ENCODE results near the gene IGSF23. TPM values are rescaled to one million over a fixed set of nuclear protein-coding genes. Genes with fewer than 3 reads are reported as not detected.
A peak's percentile ranks its signal among the peaks of the same experiment; 100 is the strongest.
"Not testable (repeated sequence)": the region's sequence is repeated elsewhere in the genome, so short reads cannot be mapped to it uniquely, and the experiment has no call there.

The IGSF23 gene
- total RNA-seq, 1 donor from 2014 or later: not detected

DNA sequence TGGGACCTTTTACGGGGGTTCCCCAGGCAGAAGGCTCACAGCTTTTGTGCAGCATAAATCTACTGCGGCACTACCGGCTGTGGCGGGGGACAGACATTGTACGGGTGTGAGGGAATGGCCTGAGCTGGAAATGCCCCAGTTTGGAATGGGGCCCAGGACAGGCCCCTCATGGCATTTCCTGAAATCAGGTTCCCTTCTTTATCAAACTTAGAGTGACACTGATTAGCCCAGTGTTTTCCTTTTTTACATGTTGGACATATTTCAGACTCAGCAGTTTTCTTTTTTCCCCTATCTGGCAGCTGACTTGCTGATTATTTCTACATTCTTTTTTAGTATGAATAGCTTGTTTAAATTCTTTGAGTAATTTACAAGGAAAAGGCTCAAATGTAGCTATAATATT is 20.7 kb downstream of the IGSF23 start:
- DNase-seq; intact Hi-C loops (cut with micrococcal nuclease); ATAC-seq: not testable (repeated sequence)

DNA sequence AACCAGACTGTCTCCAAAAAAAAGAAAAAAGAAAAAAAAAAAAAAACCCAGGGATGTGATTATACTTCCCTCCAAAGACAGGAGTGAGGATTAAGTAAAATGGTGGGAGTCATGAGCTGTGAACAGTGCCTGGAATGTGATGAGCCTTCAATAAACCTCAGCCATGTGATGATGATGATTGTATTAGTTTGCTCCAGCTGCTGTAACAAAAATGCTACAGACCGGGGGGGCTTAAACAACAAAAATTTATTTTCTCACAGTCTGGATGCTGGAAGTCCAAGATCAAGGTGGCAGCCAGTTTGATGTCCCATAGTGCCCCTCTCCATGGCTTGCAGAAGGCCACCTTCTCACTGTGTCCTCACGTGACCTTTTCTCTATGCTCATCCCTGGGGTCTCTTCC is 21.4 kb downstream of the IGSF23 start:
- DNase-seq (no peak), ATAC-seq (no peak)
- intact Hi-C loops (cut with micrococcal nuclease): no loop called here

DNA sequence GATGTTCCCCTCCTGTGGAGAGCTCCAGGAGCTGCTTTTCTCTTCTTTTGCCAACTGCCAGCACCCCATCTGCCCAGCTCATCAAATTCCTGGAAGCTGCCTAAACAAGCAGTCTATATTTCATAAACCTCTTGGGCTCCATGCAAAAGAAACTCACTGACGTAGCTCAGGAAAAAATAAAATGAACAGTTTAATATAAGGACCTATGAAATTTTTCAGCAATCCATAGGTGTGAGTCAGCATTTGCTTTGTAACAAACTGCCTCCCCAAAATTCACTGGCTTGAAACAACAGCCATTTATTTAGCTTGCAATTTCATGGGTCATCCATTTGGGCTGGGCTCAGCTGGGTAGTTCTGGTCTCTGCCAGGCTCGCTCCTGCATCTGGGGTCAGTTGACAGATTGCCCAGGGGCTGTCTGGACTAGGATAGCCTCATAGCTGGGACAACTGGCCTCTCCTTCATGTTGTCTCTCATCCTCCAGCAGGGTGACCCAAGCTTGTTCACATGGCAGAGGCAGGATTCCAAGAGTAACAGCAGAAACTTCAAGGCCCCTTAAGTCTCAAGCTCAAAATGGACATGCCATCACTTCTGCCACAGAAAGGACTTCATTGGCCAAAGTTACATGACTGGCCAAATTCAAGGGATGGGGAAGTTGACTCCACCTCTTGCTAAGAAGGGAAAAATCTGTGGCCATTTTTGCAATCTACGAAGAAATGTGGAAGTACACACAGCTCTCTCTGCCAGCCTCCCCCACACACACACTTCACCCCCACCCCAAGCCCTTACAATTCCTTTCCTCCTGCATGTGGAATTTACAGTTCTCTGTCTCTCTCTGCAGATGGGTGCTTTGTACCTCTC is 22.4 kb downstream of the IGSF23 start:
- DNase-seq (no peak), ATAC-seq (peak; percentile 59)
- intact Hi-C loops (cut with micrococcal nuclease): no loop called here

DNA sequence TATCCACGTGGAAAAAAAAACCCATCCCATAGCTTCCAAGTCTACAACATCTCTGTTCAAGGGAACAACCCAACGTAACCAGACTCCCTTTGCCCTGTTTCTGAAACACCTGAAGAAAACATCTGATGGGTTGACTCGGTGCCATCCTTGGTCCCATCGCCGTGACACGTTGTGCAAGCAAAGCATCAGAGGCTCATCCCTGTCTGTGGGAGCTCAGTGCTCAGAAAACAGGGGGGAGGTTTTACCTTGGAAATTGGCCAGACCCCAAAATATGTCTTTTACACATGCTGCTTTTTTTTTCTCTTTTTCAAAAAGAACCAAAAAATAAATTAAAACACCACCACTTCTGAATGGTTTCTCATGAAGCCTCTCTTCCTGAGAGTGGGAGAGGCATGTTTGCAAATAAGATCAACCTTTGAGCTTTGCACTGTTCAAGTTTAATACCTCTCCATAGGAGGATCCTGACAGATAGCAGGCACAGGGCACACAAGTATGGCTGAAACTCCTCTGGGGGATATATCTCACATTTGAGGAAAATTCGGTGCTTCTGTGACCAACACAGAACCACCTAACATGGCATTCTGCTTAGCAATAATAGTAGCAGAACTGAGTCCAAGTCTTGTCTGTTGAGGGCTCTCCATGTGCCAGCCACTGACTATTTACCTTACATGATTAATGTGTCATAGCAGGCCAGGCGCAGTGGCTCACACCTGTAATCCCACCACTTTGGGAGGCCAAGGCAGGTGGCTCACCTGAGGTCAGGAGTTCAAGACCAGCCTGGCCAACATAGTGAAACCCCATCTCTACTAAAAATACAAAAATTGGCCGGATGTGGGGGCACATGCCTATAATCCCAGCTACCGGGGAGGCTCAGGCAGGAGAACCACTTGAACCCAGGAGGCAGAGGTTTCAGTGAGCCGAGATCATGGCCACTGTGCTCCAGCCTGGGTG is 23.4 kb downstream of the IGSF23 start:
- intact Hi-C loops (cut with micrococcal nuclease): no loop called here
- no peak for ATAC-seq

DNA sequence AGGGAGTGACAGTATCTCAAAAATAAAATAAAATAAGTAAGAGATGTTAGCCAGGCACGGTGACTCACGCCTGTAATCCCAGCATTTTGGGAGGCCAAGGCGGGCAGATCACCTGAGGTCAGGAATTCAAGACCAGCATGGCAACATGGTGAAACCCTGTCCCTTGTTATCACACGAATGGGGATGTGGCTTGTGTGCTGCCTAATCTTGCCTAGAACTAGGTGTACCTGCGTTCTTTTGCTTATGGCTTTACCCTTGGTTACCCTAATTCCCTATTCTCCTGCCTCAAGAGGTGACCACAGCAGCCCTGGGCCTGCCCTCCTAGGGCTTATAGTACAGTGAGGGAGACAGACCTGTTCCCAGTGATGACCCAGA is 24.0 kb downstream of the IGSF23 start:
- intact Hi-C loops (cut with micrococcal nuclease): no loop called here
- ATAC-seq (no peak), DNase-seq (no peak)

More for the DNA sequence above, 23.4 kb downstream of the IGSF23 start:
- DNase-seq: no peak

DNA sequence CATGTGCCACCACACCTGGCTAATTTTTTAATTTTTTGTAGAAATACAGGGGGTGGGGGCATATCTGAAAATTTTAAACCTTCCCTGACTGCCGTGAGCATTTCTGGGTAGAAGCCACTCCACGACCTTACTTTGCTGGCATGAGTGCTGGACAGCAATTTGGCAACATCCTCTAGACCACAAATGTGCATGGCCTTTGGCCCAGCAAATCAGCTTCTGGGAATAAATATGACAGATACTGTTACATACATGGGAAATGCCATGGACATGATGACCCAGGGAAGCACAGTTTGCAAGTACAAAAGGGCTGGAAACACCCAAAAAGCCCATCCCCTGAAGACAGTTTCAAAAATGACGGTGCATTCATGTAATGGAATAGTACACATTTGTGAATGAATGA is 27.2 kb downstream of the IGSF23 start:
- no peak for DNase-seq
- ATAC-seq: peak; percentile 16
- intact Hi-C loops (cut with micrococcal nuclease): no loop called here

DNA sequence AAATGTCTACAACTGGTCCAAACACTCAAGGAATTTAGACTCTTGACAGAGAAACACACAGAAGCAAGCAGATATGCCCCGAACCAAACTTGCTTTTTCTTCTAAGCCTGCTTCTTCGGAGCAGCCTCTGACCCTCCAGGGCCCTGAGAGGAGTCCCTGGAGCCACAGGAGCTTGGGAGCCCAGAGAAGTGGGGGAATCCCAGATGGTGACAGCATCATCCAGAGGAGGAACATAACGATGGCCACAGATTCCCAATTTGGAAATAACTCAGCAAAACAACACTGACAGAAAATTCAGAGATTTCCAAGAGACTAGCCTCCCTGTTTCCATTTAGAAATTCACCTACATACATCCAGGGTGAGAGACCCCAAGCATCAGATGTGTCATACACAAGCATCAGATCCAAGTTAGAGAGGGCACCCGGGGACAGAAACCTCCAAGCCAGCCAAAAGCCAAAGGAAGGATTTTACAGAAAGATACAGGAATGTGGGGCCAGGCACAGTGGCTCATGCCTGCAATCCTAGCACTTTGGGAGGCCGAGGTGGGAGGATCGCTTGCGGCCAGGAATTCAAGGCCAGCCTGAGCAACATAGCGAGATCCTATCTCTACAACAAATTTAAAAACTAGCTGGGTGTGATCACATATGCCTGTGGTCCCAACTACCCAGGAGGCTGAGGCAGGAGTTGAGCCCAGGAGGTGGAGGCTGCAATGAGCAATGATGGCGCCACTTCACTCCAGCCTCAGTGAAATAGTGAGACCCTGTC is 28.3 kb downstream of the IGSF23 start:
- DNase-seq (no peak), ATAC-seq (no peak)
- intact Hi-C loops (cut with micrococcal nuclease): no loop called here

DNA sequence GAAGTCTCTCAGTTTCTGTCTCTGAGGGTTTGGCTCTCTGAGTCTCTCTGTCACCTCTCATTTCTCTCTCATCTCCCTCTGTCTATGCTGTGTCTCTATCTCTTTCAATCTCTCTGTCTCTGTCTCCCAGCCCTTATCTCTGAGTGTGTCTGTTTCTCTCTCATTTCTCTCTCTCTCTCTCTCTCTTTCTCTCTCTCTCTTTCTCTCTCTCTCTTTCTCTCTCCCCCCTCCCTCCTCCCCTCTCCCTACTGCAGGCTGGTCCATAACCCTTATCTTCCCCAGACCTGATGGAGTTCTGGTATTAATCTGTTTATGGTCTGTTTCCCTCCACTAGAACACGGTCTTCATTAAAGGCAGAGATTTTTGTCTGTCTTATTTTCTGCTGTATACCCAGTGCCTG is 29.0 kb downstream of the IGSF23 start:
- intact Hi-C loops (cut with micrococcal nuclease): no loop called here
- DNase-seq: no peak
- no peak for ATAC-seq

DNA sequence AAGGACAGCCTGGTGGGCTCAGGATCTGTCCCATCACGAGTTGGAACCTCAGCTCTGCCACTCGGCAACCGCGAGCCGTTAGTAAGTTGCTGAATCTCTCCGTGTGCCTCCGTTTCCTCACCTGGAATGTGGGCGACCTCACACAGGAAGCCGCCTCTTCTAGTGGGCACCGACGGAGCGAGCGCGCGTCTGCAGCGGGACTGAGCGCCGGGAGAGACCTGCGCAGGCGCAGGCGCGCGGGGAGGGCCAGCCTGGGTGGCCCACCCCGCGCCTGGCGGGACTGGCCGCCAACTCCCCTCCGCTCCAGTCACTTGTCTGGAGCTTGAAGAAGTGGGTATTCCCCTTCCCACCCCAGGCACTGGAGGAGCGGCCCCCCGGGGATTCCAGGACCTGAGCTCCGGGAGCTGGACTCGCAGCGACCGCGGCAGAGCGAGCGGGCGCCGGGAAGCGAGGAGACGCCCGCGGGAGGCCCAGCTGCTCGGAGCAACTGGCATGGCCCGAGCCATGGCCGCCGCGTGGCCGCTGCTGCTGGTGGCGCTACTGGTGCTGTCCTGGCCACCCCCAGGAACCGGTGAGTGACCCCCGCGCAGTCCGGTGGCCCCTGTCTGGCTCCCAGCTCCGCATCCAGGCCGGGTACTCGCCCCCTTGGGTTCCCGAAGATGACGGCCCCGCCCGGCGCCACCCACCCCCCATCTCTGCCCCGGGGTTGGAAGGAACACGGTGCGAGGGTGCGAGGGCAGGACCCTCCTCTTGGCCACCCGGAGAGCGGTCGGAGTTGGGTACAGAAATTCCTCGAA is 30.4 kb downstream of the IGSF23 start, which contains the start of gene PVR:
PVR (plus strand) TSS at position 306 of the 797 bp plus-strand sequence; CDS start at position 493, 187 bp downstream.
- DNase-seq (peak; percentile 88), ATAC-seq (peak; percentile 94)
- intact Hi-C loops (cut with micrococcal nuclease): no loop called here

DNA sequence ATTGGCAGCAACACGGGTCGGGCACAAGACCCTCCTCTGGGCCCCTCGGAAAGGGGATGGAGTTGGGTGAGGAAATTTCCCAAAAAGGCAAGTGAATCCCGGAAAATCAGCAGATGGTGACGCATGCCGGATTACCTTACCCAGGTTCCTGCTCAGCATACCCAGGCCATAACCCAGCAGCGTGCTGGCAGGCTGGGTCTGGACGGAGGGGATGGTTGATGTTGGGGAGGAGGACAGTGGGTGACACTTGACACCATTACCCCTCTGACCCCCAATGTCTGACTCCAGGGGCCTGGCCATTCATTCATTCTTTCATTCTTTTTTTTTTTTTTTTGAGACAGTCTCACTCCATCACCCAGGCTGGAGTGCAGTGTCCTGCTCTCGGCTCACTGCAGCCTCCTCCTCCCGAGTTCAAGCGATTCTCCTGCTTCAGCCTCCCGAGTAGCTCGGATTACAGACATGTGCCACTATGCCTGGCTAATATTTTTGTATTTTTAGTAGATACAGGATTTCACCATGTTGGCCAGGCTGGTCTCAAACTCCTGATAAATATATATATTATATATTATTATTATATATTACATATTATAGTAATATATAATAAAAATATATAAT is 31.1 kb downstream of the IGSF23 start:
- ATAC-seq (peak; percentile 18), DNase-seq (no peak)
- intact Hi-C loops (cut with micrococcal nuclease): no loop called here

DNA sequence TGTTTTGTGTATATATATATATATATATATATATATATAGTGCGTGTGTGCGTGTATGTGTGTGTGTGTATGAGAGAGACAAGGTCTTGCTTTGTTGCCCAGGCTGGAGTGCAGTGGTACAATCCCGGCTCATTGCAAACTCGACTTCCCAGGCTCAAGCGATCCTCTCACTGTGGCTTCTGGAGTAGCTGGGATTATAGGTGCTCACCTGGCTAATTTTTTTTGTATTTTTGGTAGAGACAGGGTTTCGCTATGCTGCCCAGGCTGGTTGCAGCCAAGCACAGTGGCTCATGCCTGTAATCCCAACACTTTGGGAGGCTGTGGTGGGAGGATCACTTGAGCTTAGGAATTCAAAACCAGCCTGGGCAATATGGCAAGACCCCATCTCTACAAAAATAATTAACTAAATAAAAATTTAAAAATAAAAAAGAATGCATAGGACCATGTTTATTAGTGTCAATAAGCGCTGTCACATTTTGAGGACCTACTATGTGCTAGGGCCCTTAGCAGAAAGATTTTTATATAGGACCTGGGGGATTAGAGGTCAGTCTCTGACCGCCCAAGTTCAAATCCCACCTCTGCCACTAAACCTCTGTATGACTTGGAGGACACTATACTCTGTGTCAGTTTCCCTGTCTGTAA is 32.2 kb downstream of the IGSF23 start:
- intact Hi-C loops (cut with micrococcal nuclease): no loop called here
- no peak for ATAC-seq
- DNase-seq: no peak

DNA sequence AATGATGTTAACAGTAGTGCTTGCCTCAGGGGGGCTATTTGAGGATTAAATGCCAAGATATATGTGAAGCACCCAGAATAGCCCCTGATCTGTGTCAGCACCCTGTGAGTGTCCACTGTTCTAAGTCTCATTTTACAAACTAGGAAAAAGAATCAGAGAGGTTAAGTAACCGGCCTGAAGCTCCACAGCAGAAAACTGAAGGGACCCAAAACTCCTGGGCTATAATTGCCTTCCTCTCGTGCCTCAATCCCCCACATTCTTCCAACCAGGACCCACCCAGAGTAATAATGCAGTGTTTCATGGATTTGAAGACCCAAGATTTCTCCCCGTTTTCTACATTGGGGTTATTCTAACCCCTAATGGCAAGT is 32.7 kb downstream of the IGSF23 start:
- no peak for DNase-seq
- no peak for ATAC-seq
- intact Hi-C loops (cut with micrococcal nuclease): no loop called here

DNA sequence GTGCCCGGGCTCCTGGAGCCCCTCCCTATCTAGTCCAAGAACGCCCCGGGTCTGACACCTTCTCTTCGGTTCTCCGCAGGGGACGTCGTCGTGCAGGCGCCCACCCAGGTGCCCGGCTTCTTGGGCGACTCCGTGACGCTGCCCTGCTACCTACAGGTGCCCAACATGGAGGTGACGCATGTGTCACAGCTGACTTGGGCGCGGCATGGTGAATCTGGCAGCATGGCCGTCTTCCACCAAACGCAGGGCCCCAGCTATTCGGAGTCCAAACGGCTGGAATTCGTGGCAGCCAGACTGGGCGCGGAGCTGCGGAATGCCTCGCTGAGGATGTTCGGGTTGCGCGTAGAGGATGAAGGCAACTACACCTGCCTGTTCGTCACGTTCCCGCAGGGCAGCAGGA is 33.8 kb downstream of the IGSF23 start:
- DNase-seq (peak; percentile 52), ATAC-seq (no peak)
- intact Hi-C loops (cut with micrococcal nuclease): no loop called here

DNA sequence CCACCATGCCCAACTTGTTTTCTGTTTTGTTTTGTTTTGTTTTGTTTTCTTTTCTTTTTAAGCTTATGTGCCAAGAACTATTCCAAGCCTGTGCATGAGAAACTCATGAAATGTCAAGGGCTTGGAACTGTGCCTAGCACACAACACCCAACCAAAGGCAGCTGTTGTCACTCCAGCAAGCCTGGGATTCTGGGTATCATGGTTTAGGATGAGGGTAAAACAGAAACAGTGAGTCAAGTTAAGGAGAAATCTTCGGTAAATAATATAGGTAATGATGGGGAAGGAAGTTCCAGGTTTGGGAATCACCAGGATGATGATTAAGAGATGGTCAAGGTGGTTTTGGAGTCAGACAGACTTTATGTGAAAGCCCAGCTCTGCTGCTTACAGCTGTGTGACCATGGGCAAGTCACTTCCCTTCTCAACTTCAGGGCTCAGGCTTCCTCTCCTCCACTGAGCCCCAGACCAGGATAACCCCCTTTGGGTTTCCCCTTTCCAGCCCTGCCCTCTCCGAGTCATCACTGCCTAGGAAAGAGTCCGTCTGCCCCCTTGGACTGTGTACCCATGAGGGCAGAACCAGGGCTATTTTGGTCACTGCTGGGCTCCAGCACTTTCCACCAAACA is 35.4 kb downstream of the IGSF23 start:
- DNase-seq (no peak), ATAC-seq (peak; percentile 67)
- intact Hi-C loops (cut with micrococcal nuclease): no loop called here

DNA sequence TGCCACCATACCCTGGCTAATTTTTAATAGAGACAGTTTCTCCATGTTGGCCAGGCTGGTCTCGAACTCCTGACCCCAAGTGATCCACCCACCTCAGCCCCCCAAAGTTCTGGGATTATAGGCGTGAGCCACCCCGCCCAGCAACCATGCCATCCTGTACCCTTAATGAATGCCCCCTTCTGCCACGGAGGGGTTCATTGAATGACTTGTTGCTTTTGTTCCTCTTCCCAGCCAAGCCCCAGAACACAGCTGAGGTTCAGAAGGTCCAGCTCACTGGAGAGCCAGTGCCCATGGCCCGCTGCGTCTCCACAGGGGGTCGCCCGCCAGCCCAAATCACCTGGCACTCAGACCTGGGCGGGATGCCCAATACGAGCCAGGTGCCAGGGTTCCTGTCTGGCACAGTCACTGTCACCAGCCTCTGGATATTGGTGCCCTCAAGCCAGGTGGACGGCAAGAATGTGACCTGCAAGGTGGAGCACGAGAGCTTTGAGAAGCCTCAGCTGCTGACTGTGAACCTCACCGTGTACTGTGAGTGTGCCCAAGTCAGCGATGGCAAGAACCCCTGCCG is 36.3 kb downstream of the IGSF23 start:
- intact Hi-C loops (cut with micrococcal nuclease): no loop called here
- ATAC-seq: peak; percentile 6
- no peak for DNase-seq

DNA sequence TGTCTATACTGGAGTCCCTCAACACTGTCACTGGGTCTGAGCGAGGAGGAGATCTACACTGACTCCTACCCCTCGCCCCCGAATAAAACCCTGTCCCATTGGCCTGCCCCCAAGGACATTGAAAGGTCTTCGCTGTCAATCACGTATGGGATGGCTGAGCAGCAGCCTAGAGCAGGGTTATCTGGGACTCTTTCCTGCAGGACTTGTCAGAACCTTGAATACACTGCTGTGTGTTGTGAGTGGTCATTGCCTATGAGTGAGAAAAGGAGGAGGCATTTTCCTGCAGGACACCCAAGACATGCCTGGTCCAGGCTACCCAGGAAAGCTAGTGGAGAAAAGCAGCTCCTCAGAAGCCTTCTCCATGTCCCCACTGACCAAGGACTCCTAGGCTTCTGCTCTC is 40.0 kb downstream of the IGSF23 start:
- intact Hi-C loops (cut with micrococcal nuclease): no loop called here
- ATAC-seq: no peak
- no peak for DNase-seq

Measured in left ventricle myocardium superior (tissue), 1 donor.